Measurements from ENCODE around the gene ARAP1. TPM values are rescaled to one million over a fixed set of nuclear protein-coding genes. Genes with fewer than 3 reads are reported as not detected.

The ARAP1 gene
- total and polyA plus RNA-seq, 2 donors (not counting 3 experiments of a cell fraction or from before 2014, with no cell fraction given) = 36.8 to 66.2 TPM

DNA sequence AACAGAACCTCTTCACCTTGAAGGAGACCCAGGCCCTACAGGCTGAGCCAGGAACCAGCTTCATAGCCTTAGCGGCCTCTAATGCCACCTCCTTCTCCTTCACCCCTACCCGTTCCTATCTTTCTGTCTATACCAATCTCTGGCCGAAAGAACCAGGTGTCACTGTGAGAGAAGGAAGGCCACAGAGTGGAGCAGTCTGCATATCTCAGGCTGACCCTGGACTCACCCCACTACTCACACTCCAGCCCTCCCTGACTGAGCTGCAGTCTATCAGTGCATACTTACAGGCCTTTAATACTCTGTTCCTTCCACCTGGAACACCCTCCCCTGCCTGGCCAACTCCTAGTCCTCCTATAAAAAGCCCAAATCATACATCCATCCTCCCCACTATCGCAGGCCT lies 32.7 kb downstream of the ARAP1 start:
- POLR2A ChIA-PET = no interaction called here
- no peaks in the 10 kb centered on the region for H4K20me1 ChIP-seq (replicated peaks; ENCODE audit: control insufficient read depth, extremely low read depth, insufficient read depth, low read length)
- no peak for DNase-seq (ENCODE audit: low read depth, low spot score)
- intact Hi-C loops (cut with micrococcal nuclease) (no loop called here), dilution Hi-C loops (cut with MboI; ENCODE audit: extremely low pct_ligation_motif_present, low sequenced_read_pairs) (no loop called here)
- CTCF ChIA-PET = interaction anchor here (1.8 kb wide), 1 partner anchor 36 kb away, joined by 6 read pairs; no protein-coding TSS in a partner anchor
- H3K27me3 ChIP-seq (ENCODE audit: control insufficient read depth in 2 of 2, insufficient read depth in 2 of 2, low read length in 2 of 2) = no peaks in the 10 kb centered on the region
- peaks cover 0 to 2% of the 10 kb centered on the region in 2 experiments for H3K36me3 ChIP-seq (ENCODE audit: control insufficient read depth in 2 of 2, extremely low read depth in 1 of 2, insufficient read depth in 2 of 2, low read length in 2 of 2)
- H3K4me3 ChIP-seq (replicated peaks in 1 of 3; ENCODE audit: insufficient read depth in 1 of 3, low read depth in 1 of 3, low read length in 3 of 3) = no peak overlapping the region
- no peaks in the 10 kb centered on the region for H3K9me1 ChIP-seq (replicated peaks; ENCODE audit: control insufficient read depth, extremely low read depth, insufficient read depth, low read length)
- TF ChIP-seq GATA2 (IDR thresholded peaks at IDR 0.05; ENCODE audit: insufficient read depth, insufficient read length, low read depth, low read length) (no peak), POLR2AphosphoS5 (IDR thresholded peaks at IDR 0.05; ENCODE audit: insufficient read depth, low read depth, low read length) (no peak), JUN (IDR thresholded peaks at IDR 0.05; ENCODE audit: borderline replicate concordance, insufficient read depth, insufficient read length, low read depth) (no peak), FOS (IDR thresholded peaks at IDR 0.05; ENCODE audit: borderline replicate concordance, insufficient read depth, low read length) (no peak), MAX (IDR thresholded peaks at IDR 0.05; ENCODE audit: insufficient read depth, insufficient read length) (no peak), EZH2 (IDR thresholded peaks at IDR 0.05; ENCODE audit: borderline replicate concordance, low read depth, low read length, severe bottlenecking) (no peak), MYC (IDR thresholded peaks at IDR 0.05; ENCODE audit: low read depth, low read length) (no peak), POLR2A (IDR thresholded peaks at IDR 0.05; ENCODE audit: low read depth, low read length) (no peak), CTCF (IDR thresholded peaks at IDR 0.05; ENCODE audit: extremely low read depth in 1 of 2, insufficient read depth in 1 of 2, low read depth in 1 of 2, low read length in 2 of 2) (no peak)
- H3K4me2 ChIP-seq (ENCODE audit: insufficient read depth, low read length) = no peak overlapping the region
- no peak overlapping the region for H3K27ac ChIP-seq (ENCODE audit: insufficient read depth, low read depth, low read length)
- peaks cover 41% of the 10 kb centered on the region for H3K79me2 ChIP-seq (ENCODE audit: control insufficient read depth, insufficient read depth, low read length)
- BruUV-seq (replicated peaks) = no TSS peak
- no peak overlapping the region for H2AFZ ChIP-seq (ENCODE audit: low read depth, low read length)
- H3K9me3 ChIP-seq (replicated peaks; ENCODE audit: control insufficient read depth, insufficient read depth, low read length) = no peaks in the 10 kb centered on the region
- H3K9ac ChIP-seq (replicated peaks; ENCODE audit: extremely low read depth, insufficient read depth, low read length) = no peak overlapping the region
- peaks cover 25% of the 10 kb centered on the region for H3K4me1 ChIP-seq (ENCODE audit: control insufficient read depth, extremely low read depth, insufficient read depth, low read length)
- no peak for FAIRE-seq
